Fibroblast of mammary gland (primary cell): ENCODE measurements around the gene F2RL1.
"Not testable (repeated sequence)": the region's sequence is repeated elsewhere in the genome, so short reads cannot be mapped to it uniquely, and the experiment has no call there.

Experiments
- DNase-seq: peaks from one replicate; pipeline ENCODE4 v3.0.0-alpha.2; 2010; ENCODE audit warnings: low read depth
- H3K4me3 ChIP-seq: 2 replicates; pipeline ENCODE4 v1.5.1; 2011; ENCODE audit warnings: low read depth, mild to moderate bottlenecking, low read length, moderate library complexity; ENCODE audit not compliant: control insufficient read depth
- TF ChIP-seq, protein P1 (sequence below): conservative IDR thresholded peaks from 2 replicates; pipeline ENCODE4 v1.5.1; 2011; ENCODE audit warnings: low read depth, low read length, inconsistent platforms; ENCODE audit not compliant: control insufficient read depth, insufficient read depth

F2RL1 gene

DNA sequence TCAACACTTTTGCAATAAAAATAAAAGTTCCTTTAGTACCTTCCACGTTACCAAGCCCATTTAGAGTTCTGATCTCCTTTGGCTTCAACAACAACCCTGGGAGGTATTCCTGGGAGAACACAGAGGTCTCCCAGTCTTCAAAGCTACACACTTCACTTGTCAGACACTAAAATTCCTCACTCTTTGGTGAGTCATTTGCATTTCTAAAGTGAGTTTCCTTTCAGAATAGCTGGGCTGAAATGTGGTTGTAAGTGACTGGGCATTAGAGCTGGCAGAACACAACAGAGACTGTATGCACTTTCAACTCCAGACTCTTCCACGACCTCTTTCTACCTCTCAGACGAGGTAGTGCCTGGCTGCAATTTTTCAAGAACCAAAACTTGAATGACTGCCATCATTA lies 11.5 kb upstream of the F2RL1 start:
- TF ChIP-seq, protein P1, sequence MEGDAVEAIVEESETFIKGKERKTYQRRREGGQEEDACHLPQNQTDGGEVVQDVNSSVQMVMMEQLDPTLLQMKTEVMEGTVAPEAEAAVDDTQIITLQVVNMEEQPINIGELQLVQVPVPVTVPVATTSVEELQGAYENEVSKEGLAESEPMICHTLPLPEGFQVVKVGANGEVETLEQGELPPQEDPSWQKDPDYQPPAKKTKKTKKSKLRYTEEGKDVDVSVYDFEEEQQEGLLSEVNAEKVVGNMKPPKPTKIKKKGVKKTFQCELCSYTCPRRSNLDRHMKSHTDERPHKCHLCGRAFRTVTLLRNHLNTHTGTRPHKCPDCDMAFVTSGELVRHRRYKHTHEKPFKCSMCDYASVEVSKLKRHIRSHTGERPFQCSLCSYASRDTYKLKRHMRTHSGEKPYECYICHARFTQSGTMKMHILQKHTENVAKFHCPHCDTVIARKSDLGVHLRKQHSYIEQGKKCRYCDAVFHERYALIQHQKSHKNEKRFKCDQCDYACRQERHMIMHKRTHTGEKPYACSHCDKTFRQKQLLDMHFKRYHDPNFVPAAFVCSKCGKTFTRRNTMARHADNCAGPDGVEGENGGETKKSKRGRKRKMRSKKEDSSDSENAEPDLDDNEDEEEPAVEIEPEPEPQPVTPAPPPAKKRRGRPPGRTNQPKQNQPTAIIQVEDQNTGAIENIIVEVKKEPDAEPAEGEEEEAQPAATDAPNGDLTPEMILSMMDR: no peak
- DNase-seq: peak; percentile 88
- no peak overlapping the region for H3K4me3 ChIP-seq

DNA sequence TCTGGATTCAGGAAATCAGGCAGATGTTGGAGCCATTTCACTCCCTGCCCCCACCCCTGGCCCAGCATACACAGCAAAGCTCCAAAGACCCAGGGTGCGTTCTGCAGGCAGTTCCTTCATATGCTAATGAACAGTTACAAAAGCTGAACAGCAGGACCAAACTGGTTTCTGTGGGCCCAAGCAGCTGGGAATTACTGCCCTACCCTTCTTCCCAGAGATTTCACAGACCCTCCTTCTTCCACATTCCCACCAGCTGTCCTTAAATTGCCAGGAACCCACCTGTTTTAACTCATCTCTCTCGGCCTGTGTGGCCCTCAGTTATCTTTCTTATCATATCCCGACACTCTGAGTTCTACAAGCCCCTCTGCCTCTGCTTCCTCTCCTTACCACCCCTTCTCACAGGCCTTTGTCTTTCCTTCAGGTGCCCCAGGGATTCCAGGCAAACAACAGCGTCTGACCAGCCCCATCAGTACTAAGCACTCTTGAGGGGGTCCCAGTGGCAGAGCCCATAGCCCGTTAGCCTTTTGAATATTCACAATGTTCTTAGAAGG lies 10.6 kb upstream of the F2RL1 start:
- no peak overlapping the region for H3K4me3 ChIP-seq
- DNase-seq: no peak
- TF ChIP-seq, protein P1: no peak

DNA sequence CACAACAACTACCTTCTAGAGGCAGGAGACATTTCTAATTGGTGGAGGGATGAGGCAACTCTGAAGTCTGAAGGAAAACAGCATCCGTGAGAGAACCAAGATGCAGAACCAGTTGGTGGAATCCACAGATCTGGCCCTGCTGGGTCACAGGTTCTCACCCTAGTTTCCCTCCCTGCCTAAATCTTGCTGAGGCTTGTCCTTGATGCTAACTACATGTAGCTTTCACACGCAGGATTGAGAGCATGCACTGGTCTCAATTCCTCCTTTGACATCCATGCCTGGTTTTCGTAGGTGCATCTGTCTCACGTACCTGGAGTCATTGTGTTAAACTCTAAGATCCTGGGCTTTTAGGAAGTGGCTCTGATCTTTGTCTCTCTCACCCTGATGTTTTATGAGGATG lies 9.7 kb upstream of the F2RL1 start:
- TF ChIP-seq, protein P1: no peak
- no peak for DNase-seq
- H3K4me3 ChIP-seq: no peak overlapping the region

DNA sequence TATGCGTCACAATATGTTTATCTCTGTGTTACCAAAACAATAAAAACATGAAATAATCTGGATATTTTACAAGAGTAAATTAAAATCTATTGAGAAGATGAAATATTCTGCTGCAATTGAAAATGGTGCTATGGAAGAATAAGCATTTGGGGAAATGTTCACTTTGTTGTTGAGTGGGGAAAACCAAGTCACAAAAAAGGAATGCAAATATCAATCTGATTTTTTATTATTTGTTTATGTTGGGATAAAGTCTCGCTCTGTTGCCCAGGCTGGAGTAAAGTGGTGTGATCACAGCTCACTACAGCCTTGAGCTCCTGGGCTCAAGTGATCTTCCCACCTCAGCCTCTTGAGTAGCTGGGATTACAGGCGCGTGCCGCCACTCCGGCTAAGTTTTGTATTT lies 8.6 kb upstream of the F2RL1 start:
- H3K4me3 ChIP-seq: no peak overlapping the region
- TF ChIP-seq, protein P1: no peak
- DNase-seq: no peak

DNA sequence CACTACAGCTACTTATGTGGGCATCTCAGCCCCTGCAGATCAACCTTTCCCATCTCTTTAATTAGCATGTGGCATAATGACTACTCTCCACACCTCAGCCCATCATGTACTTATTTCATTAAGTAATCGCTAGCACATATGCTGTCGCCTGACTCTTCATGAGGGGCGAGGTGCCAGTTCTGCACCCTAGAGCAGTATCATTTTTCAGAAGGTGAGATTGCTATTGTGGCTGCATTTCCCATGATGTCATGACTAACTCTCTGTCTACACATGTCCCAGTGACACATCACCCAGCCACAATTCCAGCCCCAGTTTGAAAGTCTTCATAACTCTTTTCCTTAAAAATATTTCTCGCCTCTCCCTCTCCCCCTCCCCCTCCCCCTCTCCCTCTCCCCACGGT lies 7.6 kb upstream of the F2RL1 start:
- TF ChIP-seq, protein P1: no peak
- H3K4me3 ChIP-seq: no peak overlapping the region
- peak; percentile 71 for DNase-seq

DNA sequence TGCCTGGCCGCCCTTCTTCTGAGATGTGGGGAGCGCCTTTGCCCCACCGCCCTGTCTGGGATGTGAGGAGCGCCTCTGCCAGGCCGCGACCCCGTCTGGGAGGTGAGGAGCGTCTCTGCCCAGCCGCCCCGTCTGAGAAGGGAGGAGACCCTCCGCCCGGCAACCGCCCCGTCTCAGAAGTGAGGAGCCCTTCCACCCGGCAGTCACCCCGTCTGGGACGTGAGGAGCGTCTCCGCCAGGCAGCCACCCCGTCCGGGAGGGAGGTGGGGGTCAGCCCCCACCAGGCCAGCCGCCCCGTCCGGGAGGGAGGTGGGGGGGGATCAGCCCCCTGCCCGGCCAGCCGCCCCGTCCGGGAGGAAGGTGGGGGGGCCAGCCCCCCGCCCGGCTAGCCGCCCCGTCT lies 6.6 kb upstream of the F2RL1 start:
- H3K4me3 ChIP-seq, DNase-seq: not testable (repeated sequence)

DNA sequence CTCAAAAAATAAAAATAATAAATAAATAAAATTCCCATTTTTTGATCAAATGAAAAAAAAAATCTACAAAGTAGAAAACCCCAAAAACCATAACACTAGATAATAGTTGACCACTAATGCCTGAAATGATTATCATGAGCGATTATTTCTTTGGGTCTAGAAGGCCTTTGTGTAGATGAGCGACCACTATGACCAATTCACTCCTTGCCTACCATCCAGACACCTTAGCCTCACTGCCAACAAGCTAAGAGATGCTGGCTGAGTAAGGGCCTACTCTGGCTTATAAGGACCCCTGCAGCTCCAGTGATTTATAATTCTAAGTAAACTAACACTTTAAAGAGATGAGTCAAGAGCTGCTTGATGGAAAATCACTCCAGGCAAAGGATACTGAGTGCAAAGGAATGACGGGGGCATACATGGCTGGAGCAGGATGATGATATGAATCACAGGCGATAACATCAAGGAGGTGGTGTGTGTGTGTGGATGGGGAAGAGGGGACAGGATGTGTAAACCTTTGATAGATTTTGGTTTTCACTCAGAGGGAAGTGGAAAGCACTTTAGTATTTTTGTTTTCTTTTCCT lies 4.8 kb upstream of the F2RL1 start:
- TF ChIP-seq, protein P1: no peak
- no peak overlapping the region for H3K4me3 ChIP-seq
- DNase-seq: peak; percentile 94
